Ishikawa (cell line): ENCODE results near the gene LSAMP.

ENCODE experiments used
- CEBPB ChIP-seq: IDR thresholded peaks from 2 replicates; pipeline ENCODE4 v1.6.1; 2012
- CREB1 ChIP-seq: IDR thresholded peaks from 2 replicates; pipeline ENCODE4 v1.6.1; 2012; ENCODE audit warnings: low read depth
- EGR1 ChIP-seq: IDR thresholded peaks from 2 replicates; pipeline ENCODE4 v1.6.1; 2012
- EP300 ChIP-seq: IDR thresholded peaks from 2 replicates; pipeline ENCODE4 v1.6.1; 2012; ENCODE audit warnings: borderline replicate concordance
- FOXM1 ChIP-seq: IDR thresholded peaks from 2 replicates; pipeline ENCODE4 v1.6.1; 2012; ENCODE audit warnings: low read depth, borderline replicate concordance
- MAX ChIP-seq: IDR thresholded peaks from 2 replicates; pipeline ENCODE4 v1.6.1; 2012
- NFIC ChIP-seq: IDR thresholded peaks from 2 replicates; pipeline ENCODE4 v1.6.1; 2012
- RAD21 ChIP-seq: IDR thresholded peaks from 2 replicates; pipeline ENCODE4 v1.6.1; 2012; ENCODE audit warnings: low read depth
- REST ChIP-seq: IDR thresholded peaks from 2 replicates; pipeline ENCODE4 v1.6.1; 2012; ENCODE audit warnings: low read depth, mild to moderate bottlenecking
- TAF1 ChIP-seq: IDR thresholded peaks from 2 replicates; pipeline ENCODE4 v1.6.1; 2012; ENCODE audit warnings: low read depth, mild to moderate bottlenecking
- TCF12 ChIP-seq: IDR thresholded peaks from 2 replicates; pipeline ENCODE4 v1.6.1; 2012; ENCODE audit warnings: low read depth
- TEAD4 ChIP-seq: IDR thresholded peaks from 2 replicates; pipeline ENCODE4 v1.6.1; 2012
- USF1 ChIP-seq: IDR thresholded peaks from 2 replicates; pipeline ENCODE4 v1.6.1; 2012
- YY1 ChIP-seq: IDR thresholded peaks from 2 replicates; pipeline ENCODE4 v1.6.1; 2012; ENCODE audit warnings: low read depth
- ZBTB7A ChIP-seq: IDR thresholded peaks from 2 replicates; pipeline ENCODE4 v1.6.1; 2012; ENCODE audit warnings: low read depth

LSAMP gene

GRCh38 chr3:116114586-116114985, 330.7 kb downstream of the LSAMP start:
- TF ChIP-seq NFIC, result no peak
- TF ChIP-seq EGR1, result no peak
- no peak for TF ChIP-seq ZBTB7A
- no peak for TF ChIP-seq REST

- TF ChIP-seq CEBPB (no peak), TAF1 (no peak)
Observed at GRCh38 chr3:116112696-116113095, 332.6 kb downstream of the LSAMP start.

GRCh38 chr3:116111765-116112164, 333.5 kb downstream of the LSAMP start:
- TF ChIP-seq RAD21, result no peak
- TF ChIP-seq REST, result no peak
- TF ChIP-seq MAX, result no peak
- TF ChIP-seq ZBTB7A, result no peak
- TF ChIP-seq TAF1, result no peak
- no peak for TF ChIP-seq YY1

GRCh38 chr3:116103868-116104530, 341.3 kb downstream of the LSAMP start:
- TF ChIP-seq CREB1, result no peak
- TF ChIP-seq CEBPB, result no peak
- TF ChIP-seq TAF1, result no peak
- no peak for TF ChIP-seq USF1
- no peak for TF ChIP-seq YY1
- TF ChIP-seq REST, result no peak
- no peak for TF ChIP-seq NFIC
- TF ChIP-seq FOXM1, result no peak
- TF ChIP-seq TEAD4, result no peak
- TF ChIP-seq ZBTB7A, result no peak
- TF ChIP-seq RAD21, result no peak
- TF ChIP-seq EGR1, result no peak
- TF ChIP-seq MAX, result no peak
- TF ChIP-seq EP300, result no peak
- TF ChIP-seq TCF12, result no peak

GRCh38 chr3:116102037-116102436, 343.2 kb downstream of the LSAMP start:
- TF ChIP-seq YY1, result no peak
- no peak for TF ChIP-seq USF1
- TF ChIP-seq REST, result no peak
